Stimulated activated CD4-positive, alpha-beta T cell treated with anti-CD3 and anti-CD28 coated beads, Interleukin-1b, Interleukin-23, amount 100 ng/mL, for 4 hours (primary cell): ENCODE results near the gene CCDC192.
"Not testable (repeated sequence)": the region's sequence is repeated elsewhere in the genome, so short reads cannot be mapped to it uniquely, and the experiment has no call there.

ENCODE experiments used
- DNase-seq, 2 donors: peaks; one replicate each; pipeline ENCODE4 v3.0.0-alpha.2; 2020; ENCODE audit warnings: low read depth in 2 of 2

The CCDC192 gene, protein sequence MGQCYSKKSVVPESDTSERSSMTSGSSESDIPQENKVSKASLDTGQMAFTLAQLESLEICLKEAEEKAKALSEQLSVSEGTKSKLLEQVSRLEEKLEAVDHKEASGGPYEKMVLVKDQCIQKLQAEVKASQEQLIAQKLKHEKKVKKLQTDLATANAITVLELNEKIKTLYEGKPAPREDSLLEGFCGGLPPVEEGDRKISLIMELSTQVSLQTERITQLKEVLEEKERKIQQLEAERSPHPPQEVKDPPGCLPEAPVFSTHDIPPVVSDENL

DNA sequence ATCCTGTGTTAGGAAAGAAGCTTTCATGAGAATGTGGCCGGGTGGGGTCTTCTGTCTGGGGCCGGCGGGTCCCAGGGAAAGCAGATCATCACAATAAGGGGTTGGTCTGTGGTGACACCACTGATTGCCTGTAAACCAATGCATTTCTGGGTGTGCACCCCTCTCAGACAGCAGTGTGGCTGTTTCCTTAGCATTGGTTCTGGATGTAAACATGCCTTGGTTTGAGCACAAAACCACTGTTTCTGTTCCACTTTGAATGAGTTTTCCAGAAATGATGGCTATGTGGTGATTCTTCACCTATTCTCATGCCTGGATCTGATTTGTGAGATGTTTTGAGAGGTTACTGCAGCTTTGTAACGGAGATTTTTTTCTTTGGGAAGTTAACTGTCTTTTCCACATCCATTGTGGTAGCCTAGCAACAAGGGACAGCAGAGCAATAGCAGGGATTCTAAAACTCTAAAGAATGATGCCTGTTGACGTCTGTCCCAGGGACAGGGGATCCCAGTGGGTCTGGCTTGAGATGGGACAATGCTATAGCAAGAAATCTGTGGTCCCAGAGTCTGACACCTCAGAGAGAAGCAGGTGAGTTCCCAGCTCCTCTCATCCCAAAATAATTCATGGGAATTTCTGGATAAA lies at the start of gene CCDC192:
TSS of gene CCDC192 (plus strand) at position 466 of the 636 bp plus-strand sequence. CDS start at position 521, 55 bp downstream.
- no peak for DNase-seq

DNA sequence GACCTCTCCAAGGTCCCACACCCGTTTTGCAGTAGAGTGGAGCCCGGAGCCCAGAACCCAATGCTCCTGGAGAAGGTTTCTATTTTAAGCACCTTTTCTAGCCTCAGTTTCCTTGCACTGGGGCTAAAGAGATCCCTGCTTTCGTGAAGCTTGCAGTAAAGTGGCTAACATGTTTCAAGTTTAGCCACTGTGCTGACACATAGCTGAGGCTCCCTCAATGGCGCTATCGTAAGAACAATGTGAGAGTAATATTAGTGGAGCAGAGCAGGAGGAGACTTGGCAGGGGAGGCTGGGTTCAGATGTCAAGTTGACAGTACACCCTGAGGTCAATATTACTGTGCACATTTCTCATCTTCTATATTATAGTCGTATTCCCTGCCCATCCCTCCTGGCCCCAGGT lies 46.4 kb upstream of the CCDC192 start:
- no peak for DNase-seq

DNA sequence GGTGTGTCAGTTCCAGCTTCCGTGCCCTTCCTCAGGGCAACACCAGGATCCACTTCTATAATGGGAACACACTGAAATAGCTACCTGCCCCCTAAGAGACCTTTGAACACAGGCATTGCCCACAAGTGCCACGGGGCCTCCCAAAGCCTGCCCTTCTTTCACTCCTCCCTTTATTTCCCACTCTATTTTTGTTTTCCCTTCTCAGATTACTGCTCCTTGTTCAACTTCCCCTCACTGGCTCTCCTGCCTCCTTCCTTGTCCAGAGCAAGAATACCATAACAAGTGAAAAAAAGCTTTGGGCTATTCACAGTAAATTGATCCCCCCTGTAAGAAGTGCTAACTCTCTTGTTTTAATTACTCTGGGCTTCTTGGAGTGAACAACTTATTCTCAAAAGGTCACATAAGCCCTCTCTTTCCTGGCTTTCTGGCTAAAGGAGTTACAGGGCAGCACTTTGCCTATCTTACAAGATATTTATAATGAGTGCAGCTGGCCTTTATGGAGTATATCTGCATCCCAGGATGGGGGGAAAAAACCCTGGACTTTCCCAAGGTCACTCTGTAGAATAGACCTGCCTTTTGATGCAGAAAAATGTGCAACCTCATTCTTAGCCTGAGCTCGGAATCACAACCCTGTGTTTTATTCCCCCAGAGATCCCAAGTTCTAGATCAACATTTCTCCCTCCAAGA lies 43.0 kb upstream of the CCDC192 start:
- no peak for DNase-seq

DNA sequence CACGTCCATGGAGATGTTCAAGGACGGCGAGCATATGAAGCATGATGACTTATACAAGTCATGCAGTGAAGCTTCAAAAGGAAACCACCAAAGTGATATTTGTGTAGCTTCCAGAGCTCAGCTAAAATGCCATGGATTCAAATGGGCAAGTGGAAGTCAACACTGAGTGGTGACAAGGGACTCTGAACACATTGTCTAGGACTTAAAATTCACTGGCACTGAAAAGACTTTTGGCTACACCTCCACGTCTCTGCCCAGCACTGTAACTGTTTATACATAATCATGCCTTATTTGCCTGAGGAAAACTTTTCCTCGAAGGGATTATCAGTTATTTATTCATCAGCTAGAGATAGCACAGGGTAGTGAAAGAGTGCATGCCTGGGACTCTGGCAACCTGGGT lies 39.1 kb upstream of the CCDC192 start:
- no peak for DNase-seq

DNA sequence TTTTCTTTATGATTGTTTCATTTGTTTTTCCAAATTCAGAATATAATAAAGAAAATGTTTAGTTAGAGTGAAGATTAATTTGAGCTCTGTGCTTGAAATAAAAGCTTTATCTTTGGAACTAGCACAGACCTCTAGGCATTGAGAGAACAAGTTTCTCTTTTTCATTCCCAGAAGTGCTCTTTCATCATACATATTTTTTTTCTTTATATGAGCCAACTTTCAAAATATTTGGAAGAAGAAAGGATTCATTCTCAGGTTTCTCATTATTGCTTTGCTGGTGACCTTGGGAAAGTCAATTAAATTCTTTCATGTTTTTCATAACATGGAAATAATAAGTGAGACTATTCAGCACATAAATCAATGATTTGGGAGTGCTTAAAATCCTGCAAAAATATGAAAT lies 37.5 kb upstream of the CCDC192 start:
- DNase-seq: no peak

DNA sequence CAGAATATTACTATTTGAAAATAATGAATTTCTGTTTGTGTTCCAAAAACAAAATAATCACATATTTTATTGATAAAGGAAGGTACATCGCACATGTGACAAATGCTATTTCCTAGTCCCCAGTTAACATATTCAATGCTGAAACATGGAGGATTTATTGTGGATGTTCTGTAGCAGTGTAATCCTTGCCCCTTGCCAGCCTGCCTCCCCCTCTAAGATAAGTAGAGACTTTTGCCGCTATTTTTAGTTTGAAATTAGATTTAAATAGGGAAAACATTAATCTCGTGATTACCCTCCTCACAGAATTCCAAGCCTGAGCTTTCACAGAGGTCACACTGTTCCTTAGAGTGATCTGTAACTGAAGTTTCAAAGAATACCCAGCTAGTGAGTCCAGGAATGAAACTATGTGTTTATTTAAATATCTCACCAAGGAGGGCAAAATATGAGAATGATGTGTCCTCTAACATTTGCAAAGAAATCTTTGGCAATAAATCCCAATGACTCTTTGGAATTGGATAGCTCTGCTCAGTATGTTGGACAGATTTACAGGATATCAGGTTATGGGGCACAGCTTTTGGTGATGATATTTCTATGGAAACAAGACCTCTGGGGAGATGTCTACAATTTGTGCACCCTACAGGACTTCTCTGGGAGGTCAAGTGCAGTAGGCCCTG lies 37.0 kb upstream of the CCDC192 start:
- no peak for DNase-seq

DNA sequence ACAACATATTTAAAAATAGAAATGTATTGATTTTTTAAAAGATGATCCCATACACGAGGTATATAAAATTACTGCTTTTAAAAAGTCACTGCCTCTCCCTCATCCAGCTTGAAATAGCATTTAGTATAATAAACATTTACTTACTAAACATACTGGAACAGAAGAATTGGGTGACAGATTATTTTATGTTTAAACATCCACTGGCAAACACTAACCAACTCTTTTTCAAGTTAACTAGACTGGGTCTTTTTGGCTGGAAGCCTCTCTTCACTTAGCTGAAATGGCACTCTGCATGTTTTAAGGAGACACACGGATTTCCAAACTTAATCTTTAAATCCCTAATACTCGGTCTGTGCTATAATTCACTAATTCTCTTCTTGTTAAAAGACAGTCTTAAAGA lies 35.3 kb upstream of the CCDC192 start:
- no peak for DNase-seq

DNA sequence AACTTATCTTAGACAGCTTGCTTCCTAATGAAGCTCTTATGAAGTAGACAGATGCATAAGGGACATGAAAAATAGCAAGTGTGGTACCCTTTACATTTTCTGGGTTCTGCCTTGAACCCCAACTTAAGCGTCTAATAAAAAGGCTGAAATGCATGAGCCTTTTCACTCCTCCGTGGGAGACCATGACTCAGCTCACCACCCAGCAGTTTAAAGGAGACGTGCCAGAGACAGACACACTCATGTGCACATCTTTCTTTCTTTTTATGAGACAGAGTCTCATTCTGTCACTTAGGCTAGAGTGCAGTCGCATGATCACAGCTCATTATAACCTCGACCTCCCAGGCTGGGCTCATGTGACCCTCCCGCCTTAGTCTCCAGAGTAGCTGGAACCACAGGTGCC lies 32.0 kb upstream of the CCDC192 start:
- no peak for DNase-seq

DNA sequence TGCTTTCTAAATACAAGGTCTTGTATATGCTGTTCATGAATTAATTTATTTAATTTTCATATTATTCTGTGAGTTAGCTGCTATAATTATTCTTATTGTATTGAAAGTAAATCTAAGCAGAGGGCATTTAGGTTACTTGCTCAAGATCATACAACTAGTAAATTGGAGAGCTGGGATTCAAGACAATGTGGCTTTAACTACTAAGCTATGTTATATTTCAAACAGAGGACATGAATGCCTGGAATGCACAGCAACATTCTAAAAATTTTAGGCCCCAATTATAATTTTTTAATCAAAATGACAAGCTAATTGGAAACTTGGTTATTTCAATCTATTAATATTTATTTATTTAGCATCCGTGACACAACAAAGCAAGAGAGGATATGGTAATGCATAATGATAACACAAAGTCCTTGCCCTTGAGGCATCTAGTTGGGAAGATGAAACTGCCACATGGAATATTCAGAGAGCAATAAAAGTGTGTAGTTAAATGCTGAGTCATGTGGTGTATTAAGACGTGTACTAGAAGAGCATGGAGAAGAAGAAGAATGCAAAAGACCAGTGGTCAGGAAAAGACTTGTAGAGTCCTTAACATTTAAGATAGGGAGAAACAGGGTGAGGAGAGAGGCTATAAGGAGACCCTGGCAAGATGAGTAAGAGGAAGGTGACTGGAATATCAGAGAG lies 29.9 kb upstream of the CCDC192 start:
- DNase-seq: no peak

DNA sequence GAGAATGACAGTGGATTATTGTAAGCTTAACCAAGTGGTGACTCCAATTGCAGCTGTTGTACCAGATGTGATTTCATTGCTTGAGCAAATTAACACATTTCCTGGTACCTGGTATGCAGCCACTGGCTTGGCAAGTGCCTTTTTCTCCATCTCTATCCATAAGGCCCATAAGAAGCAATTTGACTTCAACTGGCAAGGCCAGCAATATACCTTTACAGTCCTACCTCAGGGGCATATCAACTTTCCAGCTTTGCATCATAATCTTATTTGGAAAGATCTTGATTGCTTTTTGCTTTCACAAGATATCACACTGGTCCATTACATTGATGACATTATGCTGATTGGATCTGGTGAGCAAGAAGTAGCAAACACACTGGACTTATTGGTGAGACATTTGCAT lies 26.2 kb upstream of the CCDC192 start:
- DNase-seq: not testable (repeated sequence)

DNA sequence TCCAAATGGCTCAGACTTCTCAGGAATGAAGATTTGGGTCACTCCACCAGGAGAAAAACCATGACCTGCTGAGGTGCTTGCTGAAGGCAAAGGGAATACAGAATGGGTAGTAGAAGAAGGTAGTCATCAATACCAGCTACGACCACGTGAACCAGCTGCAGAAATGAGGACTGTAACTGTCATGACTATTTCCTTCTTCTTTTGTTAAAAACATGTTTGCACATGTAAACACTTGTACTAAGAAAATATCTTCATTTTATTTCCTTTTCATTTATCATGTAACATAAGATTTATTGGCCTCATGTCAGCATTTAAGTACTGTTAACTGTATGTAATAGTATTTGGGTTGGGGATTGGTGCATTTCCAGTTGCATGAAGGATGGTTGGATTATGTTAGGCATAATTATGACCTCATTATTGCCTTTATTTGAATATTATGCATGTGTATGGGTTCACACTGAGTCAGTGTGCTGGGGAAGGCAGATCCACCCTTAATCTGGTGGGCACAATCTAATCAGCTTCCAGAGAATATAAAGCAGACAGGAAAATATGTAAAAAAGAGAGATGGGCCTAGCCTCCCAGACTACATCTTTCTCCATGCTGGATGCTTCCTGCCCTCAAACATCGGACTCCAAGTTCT lies 23.4 kb upstream of the CCDC192 start:
- not testable (repeated sequence) for DNase-seq

DNA sequence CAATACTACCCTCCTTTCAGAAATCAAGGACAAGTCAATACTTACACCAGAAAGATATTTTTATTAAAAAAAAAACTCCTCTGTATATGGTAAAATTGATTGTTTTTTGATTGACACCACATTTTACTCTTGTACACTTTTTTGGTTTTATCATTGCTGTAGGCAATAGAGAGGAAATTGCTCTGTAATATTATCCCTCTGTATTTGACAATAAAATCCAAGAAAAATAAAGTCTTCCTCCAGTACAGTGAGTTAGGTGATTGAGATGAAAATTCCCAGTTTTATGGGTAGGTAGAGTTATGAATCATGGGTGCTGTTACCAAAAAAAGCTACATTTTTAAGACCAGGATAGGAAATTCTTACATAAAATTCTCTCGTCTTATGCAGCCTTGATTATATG lies 22.6 kb upstream of the CCDC192 start:
- no peak for DNase-seq

DNA sequence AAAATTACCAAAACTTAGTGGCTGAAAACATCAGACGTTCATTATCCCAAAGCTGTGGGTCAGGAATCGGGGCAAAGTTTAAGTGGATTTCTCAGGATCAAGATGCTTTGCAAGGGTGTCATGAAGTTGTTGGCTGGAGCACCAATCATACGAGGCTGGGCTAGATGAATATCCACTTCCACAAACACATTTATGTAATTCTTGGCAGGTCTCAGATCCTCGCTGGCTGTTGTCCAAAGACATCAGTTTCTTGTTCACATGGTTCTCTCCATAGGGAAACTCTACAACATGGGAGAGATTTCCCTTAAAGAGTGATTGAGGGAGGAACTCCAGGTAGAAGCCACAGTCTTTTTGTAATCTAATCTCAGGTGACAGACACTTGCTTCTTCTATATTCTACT lies 20.2 kb upstream of the CCDC192 start:
- DNase-seq: no peak

DNA sequence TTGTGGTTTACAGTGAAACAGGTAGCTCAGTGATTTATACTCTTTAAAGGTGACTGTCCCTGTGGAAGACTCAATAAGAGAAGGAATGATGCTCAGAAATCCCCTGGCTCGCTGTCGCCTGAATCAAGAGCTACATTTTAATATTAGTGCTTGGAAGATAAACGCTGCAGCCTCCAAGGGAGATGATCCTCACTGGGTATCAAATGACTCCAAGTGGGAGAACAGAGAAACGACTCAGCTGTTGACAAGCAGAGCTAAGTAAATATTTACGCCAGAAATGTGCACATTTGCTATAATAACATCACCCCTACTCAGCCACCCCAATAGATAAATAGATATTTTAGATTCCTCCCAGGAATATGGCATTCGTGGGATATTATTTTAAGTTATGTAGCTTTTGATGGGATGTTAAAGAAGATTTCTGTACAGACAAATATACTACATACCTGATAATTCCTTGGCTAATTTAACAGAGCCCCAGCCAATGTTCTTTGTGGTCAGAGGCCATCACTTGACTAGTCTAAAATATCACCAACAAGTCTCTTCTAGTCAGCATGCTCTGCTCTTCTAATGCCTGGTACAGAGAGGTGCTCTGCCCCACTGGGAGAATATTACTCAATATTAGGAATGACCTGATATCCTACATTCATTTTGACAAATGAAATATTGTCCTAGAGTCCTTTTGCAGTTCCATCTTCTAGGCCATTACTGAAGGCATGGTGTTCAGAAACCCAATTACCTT lies 18.3 kb upstream of the CCDC192 start:
- DNase-seq: no peak

DNA sequence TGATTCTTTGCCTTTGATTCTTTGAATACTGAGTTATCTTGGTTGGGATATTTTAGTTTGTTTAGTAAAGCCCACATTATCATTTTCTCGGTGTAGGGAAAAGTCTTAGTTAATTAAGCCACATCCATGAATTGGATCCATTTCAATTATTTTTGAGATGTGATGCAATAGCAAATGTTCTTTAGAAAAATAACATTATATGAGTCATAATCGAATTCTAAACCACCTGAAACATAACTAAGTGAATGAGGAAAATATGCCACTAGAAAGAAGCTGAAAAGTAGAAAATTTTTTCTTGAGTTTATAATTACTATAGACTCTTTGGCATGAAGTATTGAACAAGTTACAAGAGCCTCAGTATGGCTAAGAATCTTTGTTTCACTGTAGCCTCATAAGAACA lies 17.5 kb upstream of the CCDC192 start:
- no peak for DNase-seq

DNA sequence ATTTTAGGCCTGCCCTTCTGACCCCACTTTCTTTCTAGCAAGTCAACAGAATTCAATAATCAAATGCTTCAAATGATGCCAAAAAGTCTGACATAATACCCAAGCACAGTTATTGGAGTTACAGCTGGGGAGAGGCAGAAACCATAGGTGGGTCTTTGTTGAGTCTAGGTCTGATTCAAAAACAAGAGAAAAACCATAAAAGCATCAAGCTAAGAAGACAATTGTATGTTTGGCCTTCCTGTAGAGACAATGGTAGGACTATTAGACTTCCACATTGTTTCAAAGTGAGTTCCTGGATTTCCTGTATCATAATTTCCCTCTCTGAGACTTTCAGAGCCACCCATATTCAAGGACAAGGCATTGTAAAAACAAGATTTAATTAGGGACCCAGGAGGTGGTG lies 16.8 kb upstream of the CCDC192 start:
- no peak for DNase-seq

DNA sequence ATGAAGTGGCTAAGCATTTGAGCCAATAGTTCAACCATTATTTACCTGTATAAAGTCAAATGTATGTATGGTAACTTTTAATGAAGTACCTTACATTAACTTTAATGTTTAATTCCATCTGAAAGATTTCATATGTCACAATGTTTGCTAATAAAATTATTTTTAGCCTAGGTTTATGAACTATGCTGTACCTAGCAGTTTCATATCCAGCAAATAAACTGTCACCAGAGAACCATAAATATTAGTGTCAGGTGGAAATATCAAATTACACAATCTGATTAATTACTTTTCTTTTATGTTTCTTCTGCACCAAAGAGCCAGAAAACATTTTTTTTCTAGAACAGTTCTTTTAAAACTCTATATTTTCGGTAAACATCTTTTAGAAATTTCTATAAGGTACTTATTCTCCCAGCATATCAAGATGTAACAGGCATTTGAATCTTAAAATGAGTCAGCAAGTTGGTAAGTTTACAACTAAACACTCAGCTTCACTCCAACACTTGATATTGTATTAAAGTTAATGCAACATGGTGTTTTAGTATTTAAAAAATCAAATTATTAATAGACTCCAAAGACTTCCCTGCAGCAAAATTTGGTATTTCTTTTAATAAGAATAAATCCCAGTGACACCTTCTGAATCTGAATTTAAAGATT lies 8.5 kb upstream of the CCDC192 start:
- DNase-seq: no peak

DNA sequence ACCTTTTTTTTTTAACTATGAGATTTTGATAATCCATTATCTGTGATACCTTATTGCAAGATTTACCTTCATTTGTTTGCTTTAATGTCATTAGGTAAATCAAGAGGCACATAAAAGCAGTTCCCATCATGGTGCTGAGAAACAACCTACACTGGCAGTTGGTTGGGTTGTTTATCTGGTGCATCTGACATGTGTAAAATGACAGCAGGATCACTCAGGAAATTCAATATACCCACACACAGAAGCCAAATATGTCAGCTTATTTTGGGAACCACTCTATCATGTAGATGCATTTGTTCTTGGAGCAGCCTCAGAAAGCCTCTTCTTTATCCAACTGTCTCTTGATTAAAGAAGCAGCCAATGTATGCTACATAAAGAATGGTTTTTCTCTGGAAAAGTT lies 7.8 kb upstream of the CCDC192 start:
- DNase-seq: no peak

DNA sequence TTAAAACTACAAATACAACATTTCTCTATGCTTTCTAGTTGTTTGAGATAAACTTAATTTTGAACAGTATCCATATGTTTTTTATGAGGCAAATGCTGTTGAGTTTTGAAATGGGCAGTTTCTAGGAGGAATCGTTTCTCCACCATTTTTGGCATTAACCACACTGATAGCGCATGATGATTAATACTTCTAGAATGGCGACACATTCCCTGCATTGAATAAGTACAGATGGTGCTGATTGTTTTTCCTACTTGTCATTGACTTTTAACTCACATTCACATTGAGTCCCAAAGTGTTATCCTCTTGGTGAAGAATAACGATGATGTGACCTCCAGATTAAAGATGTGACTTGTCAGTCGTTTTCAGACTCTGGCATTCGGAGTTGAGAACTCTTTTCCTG lies 6.5 kb upstream of the CCDC192 start:
- DNase-seq: no peak

DNA sequence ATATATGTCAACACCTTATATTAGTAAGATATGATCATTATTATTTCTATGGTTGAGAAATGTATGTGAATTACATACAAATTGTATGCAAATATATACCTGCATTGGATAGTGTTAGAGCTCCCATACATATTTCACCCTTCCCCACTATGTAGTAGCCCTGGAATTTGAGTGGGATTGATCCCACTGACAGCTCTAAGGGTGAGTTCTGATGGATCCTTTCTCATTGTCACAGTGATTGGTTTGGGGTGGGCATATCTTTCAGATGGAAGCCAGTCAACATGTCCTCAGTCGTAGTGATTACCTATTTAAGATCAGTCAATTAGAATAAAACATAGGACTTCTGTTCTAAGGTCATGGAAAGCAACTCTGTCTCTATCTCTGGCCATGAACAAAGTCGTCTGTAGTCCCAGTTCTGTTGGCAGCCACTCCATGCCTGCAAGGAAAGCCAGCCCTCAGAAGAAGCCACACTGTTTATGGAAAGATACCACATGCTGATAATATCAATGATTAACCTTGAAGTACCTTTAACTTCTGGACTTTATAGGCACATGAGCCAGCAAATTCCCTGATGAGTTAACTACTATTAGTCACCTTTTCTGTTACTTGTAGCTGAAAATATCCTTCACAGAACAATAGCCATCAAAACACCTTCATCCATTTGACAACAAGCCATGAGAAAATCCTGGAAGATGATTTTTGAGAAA lies 5.1 kb upstream of the CCDC192 start:
- DNase-seq: no peak
